ENCODE data around the gene ZBTB42. TPM values are rescaled to one million over a fixed set of nuclear protein-coding genes. Genes with fewer than 3 reads are reported as not detected.
A peak's percentile ranks its signal among the peaks of the same experiment; 100 is the strongest.

The ZBTB42 gene
- total RNA-seq: 7.6 and 8.1 TPM in 2 replicates

GRCh38 chr14:104800771-104801519, at the start of gene ZBTB42:
ZBTB42 (plus strand) TSS chr14:104801101; CDS start chr14:104801198, 97 bp downstream.
- DNase-seq (ENCODE audit: low read depth): peak; percentile 24

DNA sequence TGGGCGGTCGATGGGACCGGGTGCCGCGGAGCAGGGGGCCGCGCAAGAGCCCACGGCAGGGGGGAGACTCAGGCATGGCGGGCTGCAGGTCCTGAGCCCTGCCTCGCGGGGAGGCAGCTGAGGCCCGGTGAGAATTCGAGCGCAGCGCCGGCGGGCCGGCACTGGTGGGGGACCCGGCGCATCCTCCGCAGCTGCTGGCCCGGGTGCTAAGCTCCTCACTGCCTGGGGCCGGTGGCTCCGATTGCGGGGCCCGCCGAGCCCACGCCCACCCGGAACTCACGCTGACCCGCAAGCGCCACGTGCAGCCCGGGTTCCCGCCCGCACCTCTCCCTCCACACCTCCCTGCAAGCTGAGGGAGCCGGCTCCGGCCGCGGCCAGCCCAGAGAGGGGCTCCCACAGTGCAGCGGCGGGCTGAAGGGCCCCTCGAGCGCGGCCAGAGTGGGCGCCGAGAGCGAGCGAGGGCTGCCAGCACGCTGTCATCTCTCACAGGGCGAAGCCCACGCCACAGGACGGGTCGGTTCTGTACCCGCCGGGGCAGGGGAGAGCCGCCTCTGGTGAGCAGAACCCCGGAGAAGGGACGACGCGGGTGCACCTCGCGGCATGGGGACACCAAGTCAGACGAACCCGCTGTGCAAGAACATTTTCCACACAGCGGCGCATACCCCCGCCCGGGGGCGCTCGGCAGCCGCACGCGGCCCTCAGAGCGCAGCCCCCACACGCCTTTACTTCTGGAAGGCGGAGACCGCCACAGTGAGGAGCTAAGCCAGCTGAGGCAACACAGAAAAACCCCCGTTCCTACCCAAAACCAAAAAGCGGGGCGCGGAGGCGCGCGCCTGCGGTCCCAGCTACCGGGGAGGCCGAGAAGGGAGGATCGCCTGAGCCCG, 49.1 kb upstream of the ZBTB42 start:
- DNase-seq (ENCODE audit: low read depth): no peak

DNA sequence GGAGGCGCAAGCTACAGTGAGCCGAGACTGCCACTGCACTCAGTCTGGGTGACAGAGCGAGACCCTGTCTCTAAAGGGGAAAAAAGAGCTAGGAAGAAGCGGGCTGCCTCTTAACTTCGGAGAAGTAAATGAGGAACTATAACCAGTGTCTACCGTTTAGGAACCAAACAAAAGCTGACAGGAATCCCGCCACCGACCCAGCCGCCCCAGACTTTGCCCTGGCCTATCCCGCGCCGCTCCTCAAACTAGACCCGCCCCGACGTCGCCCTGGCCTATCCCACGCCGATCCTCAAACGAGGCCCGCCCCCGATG, 48.5 kb upstream of the ZBTB42 start:
- no peak for DNase-seq (ENCODE audit: low read depth)

GRCh38 chr14:104752735-104753527, 48.0 kb upstream of the ZBTB42 start, which contains the start of gene SIVA1:
SIVA1 (plus strand) TSS chr14:104753147; CDS start chr14:104753202, 55 bp downstream.
- DNase-seq (ENCODE audit: low read depth): peak; percentile 93

- no peak for DNase-seq (ENCODE audit: low read depth)
These were observed 47.2 kb upstream of the ZBTB42 start for GRCh38 chr14:104753528-104754212.

DNA sequence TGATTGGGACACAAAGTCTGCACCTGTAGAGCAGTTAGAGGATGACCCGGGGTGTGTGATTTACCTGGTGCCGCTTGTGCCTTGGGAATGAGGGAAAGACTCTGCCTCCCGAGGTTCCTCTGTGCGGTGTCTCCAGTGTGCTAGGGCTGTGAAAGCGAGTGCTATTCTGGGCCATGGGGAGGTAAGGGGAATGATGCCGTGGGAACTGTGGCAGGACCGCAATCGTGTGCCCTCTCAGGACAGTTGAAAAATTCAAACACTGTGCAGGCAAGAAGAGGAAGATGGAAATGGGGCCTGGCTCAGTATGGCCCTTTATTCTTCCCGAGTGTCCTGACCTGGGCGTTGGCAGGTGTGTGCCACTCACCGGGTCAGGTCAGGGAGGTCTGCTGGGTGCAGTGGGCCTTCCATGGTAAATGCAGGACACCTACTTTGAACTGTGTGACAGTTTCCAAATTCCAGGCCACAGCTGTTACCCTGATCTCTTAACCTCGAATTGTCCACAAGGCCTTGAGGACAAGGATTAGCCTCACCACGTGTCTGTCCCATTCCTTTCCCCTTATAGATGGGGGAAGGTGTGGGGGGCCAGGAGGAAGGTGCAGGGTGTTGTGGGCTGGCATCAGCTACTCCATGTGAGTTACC, 46.6 kb upstream of the ZBTB42 start:
- DNase-seq (ENCODE audit: low read depth): no peak

- no peak for DNase-seq (ENCODE audit: low read depth)
These were observed 45.3 kb upstream of the ZBTB42 start for GRCh38 chr14:104755621-104756020.

DNA sequence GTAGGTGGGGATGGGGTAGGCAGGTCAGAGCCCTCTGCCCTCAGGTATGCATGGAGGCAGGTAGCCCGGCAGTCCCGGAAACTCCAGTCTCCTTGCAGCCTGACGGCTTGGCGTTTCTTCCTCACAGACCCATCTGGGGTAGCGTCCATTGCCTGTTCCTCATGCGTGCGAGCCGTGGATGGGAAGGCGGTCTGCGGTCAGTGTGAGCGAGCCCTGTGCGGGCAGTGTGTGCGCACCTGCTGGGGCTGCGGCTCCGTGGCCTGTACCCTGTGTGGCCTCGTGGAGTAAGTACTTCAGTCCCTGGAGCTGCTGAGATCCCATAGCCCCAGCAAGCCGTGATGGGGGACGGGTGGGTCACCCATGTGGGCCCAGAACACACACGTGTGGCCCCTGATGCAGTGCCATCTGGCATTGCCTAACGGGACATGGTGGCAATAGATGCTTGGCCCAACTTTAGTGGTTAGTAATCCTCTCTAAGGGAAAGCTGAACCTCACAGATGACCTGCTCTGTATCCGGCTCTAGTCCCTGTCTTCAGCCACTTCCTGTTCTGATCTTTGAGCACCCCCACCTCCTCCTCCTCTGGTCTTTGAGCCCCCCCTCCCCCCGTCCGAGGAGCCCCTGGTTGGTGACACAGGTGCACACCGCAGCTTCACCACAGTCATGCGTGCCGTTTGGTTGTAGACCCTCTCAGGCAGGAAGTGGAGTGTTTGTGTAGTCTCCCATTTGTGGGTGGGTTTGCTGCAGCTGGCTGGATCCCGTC, 44.2 kb upstream of the ZBTB42 start:
- DNase-seq (ENCODE audit: low read depth): no peak

DNA sequence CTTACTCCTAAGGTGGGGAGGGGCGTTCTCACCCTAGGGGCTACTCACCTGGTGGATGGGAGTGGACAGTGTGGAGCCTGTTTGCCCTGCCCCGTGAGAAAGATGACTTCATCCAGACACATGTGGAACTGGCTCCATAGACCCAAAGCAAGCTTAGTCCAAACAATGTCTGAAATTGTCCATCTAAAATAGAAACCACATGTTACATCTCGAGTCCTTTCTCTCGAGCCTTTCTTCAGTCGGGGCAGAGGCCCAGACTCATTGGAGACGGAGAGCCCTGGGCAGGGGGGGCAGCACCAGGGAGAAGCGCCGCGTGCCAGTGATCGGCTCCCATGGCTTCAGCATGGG, 43.7 kb upstream of the ZBTB42 start:
- DNase-seq (ENCODE audit: low read depth): no peak

DNA sequence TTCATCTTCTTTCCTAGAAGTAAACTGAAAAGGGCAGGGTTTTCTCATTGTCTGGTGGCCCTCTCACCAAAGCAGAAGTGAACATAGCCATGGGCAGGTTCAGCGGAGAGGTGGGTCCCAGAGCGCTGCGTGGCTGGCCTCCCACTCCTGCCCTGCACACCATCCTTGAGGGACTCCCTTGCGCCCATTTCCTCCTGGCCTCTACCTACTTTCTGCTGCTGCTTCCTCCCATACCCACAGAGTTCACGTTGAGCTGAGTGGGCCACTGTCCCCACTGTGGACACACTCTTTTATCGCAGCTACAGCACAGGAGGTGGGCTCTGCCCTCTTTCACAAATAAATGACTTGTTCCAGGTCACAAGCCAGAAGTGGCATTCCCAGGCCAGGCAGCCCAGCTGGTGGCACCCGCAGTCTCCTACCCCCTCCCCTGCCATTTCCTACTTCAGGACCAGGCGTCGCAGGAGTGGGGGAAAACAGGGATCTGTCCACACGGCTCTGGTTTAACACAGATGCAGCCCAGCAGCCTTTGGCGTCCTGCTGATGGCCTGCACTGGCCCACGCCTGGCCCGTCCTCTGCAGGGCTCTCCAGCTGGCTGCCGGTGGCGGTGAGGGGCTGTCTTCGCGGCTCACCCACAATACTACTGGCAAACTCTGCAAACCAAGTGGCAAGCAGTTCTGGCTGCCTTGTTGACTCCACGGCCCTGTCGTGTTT, 43.1 kb upstream of the ZBTB42 start:
- no peak for DNase-seq (ENCODE audit: low read depth)

DNA sequence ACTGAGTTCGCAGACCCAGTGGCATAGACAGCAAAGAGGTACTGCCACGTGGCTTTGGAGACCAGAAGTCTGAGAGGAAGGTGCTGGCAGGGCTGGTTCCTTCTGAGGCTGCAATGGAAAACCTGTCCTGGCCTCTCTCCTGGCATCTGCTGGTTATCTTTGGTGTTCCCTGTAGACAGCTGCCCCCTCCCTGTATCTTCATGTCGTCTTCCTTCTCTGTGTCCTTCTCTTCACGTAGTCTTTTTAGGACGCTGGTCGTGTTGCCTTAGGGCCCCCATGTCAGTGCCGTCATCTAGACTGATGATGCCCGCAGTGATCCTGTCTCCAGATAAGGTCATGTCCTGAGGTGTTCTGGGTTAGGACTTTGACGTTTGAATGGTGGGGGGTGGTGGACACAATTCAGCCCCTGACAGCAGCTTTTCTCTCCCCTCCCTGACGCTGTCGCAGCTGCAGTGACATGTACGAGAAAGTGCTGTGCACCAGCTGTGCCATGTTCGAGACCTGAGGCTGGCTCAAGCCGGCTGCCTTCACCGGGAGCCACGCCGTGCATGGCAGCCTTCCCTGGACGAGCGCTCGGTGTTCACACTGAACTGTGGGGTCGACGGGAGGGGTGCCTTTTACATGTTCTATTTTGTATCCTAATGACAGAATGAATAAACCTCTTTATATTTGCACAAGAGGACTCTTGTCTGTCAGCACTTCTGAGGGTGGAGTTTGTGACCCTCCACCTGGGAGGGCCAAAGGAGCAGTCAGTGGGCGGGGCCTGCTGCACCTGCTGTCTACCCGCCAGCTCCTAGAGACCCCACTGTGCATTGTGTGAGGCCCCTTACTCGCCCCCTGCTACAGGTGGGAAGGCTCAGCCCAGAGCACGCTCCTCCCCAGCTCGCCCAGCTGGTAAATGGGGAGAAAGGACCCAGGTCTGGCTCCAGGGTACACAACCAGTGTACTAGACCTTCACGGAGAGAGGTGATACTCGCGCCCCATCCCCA, 41.6 kb upstream of the ZBTB42 start:
- DNase-seq (ENCODE audit: low read depth): no peak

DNA sequence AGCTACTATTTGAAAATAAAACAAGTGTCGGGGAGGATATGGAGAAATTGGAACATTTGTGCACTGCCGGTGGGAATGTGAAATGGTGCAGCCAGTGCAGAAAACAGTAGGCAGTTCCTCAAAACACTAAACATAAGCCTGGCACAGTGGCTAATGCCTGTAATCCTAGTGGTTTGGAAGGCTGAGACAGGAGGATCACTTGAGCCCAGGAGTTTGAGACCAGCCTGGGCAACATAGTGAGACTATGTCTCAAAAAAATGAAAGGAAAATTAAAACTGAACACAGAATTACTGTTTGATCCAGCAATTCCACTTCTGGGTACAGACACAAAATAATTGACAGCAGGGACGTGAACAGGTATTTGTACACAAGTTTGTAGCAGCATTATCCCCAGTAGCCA, 35.4 kb upstream of the ZBTB42 start:
- DNase-seq (ENCODE audit: low read depth): no peak

DNA sequence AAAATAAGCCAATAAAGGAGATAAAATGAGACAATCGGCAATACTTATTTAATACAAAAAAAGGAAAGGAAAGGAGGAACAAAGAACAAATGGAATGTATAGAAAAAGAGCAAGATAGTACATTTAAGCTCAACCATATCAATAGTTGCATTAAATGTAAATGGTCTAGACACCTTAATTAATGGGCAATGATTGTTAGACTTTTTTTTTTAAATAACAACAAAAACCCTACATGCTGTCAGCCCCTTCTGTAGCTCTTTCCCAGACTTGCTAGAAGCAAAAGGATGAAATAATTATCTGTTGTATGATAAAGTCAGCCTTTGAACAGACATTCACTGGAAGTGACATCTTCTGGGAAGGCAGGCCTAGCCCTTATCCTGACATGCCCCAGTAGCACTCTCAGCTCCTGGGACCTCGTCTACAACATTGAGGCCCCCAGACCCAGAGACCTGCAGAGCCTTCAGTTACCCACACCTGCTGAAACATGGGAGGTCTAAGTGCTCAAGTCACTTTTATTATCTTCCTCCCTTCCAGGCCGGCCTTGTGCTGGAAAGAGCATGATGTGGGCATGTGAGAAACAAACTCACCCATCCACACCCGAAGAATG, 34.5 kb upstream of the ZBTB42 start:
- DNase-seq (ENCODE audit: low read depth): no peak

DNA sequence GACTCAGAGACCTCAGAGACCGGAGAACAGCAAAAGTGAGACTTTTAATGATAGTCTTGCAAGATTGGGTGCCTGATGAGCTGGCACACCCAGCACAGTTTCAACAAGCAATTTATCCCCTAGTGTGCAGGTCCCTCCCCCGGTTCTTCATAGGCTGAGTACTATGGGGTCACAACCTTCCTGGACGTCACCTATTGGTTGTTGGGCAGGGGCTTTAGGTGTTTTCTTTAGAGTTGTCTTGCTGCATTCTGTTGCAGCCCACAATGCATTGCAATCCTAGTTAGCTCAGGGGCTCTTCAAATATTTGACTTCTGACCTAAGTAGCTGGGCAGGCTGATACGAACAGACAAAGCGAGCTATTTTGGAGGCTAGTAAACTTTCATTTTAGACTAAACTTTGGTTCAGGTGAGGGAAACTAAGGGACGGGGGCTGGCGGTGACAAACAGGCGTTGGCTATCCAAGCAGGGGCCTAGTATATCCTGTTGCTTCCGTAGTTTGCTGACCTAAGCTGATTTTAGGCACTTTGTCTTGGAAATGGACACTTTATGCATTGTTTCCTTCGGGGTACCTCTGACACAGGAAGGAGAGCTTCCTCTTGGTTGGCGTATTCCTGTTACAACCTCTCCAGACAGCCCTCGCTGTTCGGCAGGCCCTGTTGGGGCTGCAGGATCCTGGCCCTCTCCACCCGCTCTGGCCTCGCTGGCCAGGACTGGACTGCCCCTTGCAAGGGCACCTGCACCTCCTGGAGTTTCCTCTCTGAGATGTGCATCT, 33.9 kb upstream of the ZBTB42 start:
- no peak for DNase-seq (ENCODE audit: low read depth)

DNA sequence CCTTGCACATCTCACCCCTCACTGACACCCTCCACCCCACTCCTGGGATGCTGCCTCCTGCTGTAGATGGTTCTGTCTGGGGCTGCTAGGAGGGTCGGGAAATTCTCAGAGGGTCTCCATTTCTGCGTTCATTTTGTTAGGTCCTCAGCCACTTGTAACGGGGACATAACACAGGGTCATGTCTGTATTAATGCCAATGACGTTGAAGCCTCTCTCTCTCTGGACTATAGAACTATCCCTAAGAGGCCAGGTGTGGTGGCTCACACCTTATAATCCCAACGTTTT, 33.3 kb upstream of the ZBTB42 start:
- no peak for DNase-seq (ENCODE audit: low read depth)

- DNase-seq (ENCODE audit: low read depth): peak; percentile 46
These were observed 32.2 kb upstream of the ZBTB42 start for GRCh38 chr14:104768437-104769323.
